RPMI8226 (cell line): ENCODE data around the gene PGPEP1.
A peak's percentile ranks its signal among the peaks of the same experiment; 100 is the strongest.
"Not testable (repeated sequence)": the region's sequence is repeated elsewhere in the genome, so short reads cannot be mapped to it uniquely, and the experiment has no call there.

ENCODE experiments used
- DNase-seq: peaks from one replicate; pipeline ENCODE4 v3.0.0-alpha.2; 2015

Gene PGPEP1

GRCh38 chr19:18332917-18333530 is 7.4 kb upstream of the PGPEP1 start:
- DNase-seq: no peak

GRCh38 chr19:18333680-18334079 is 6.7 kb upstream of the PGPEP1 start:
- peak; percentile 12 for DNase-seq

DNA sequence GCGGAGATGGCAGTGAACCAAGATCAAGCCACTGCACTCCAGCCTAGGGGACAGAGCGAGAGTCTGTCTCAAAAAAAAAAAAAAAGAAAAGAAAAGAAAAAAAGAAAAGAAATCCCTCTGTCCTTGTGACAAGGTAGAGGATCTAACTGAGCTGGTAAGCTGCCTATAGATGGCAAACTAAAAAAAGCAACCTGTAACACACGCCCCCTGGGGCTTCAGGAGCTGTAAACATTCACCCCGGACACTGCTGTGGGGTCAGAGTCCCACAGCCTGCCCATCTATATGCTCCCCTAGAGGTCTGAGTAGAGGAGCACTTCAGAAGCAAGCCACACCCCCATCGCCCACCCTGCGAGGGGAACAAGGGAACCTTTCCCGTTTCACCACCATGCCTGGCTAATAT is 4.3 kb upstream of the PGPEP1 start:
- no peak for DNase-seq

DNA sequence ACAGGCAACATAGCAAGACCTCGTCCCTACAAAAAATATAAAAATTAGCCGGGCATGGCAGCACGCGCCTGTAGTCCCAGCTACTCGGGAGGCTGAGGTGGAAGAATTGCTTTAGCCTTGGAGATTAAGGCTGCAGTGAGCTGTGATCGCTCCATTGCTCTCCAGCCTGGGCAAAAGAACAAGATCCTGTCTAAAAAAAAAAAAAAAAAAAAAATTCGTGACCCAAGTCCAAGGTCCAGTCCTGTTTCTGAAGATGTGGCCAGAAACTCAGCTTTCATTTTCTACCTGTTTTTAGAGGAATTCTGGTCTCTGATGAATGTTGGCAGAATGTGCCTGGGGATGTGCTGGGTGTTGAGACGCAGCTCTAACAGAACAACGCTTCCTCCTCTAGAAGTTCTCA is 1.9 kb upstream of the PGPEP1 start:
- no peak for DNase-seq

- peak; percentile 54 for DNase-seq
Observed at GRCh38 chr19:18339723-18340122, 675 bp upstream of the PGPEP1 start.

DNA sequence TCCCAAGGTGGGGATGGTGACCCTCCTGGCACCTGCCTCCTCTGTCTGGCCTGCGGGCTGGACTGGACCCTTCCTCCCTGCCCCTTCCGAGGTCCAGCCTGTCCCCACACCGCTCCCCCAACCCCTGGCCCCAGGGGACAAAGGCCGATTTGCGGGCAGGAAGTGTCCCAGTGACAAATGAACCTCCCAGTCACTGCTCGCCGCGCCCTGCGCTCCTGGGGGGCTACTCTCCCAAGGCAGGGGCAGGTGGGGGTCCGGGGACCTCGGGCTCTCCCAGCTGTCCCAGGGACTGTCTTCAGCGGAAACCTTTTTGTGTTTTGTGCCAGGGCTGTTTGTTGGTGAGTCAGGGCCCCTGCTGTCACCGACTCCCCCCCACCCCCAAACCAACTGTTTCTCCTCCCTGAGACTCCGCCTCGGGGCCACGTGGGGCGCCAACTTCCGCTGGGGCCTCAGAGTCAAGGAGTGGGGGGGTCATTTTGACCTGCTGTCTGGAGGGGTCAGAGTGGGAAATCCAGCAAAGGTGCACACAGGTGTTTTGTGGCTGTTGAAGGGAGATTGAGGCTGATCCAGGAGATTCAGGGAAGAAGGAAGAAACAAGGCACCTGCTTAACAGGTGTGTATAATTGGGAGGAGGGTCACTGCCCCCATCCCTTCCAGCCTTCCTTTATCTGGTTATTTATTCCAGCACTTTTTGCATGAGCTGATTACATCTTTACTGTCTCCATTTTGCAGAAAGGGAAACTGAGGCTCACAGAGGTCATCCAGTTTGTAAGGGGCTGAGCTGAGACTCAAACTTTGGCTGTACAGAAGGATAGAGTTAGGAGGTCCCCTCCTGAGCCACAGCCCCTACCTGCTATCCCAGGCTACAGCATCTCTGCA is 831 bp downstream of the PGPEP1 start:
- DNase-seq: peak; percentile 78

GRCh38 chr19:18342090-18342632 is 1.8 kb downstream of the PGPEP1 start:
- DNase-seq: no peak

- no peak for DNase-seq
Observed at GRCh38 chr19:18344582-18344950, 4.2 kb downstream of the PGPEP1 start.

DNA sequence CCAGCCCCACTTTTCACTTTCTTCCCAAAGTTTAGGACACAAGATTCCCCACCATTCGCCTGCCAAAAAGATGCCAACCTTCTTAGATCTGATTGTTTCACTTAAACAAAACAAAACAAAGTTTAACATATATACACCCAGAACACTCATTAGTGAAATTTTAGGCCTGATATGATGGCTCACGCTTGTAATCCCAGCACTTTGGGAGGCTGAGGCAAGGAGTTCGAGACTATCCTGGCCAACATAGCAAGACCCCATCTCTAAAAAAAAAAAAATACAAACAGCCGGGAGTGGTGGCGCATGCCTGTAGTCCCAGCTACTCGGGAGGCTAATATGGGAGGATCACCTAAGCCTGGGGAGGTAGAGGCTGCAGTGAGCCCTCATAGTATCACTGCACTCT is 4.9 kb downstream of the PGPEP1 start:
- no peak for DNase-seq

- no peak for DNase-seq
Observed at GRCh38 chr19:18346091-18346490, 5.7 kb downstream of the PGPEP1 start.

DNA sequence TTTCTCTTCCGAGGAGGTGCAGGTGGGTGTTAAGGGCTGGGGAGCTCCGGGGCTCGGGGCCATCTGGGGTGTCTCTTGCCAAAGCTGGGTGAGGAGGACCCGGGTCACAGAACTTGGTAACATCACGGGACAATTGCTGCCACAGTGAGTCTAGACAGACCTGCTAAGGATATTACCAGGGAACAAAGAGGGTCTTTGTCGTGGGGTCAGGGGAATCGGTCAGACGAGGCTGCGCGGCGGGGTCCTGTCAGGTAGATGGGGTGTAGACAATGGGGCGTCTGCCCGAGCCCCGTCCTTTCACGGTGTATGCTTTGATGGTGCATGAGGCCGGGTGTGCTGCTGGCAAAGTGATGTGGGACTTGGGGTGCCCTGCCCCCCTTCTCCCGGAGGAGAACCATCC is 7.8 kb downstream of the PGPEP1 start:
- no peak for DNase-seq

- DNase-seq: not testable (repeated sequence)
Observed at GRCh38 chr19:18348818-18349339, 8.5 kb downstream of the PGPEP1 start.

- peak; percentile 48 for DNase-seq
Observed at GRCh38 chr19:18349524-18350128, 9.2 kb downstream of the PGPEP1 start.

- no peak for DNase-seq
Observed at GRCh38 chr19:18350490-18350889, 10.1 kb downstream of the PGPEP1 start.

DNA sequence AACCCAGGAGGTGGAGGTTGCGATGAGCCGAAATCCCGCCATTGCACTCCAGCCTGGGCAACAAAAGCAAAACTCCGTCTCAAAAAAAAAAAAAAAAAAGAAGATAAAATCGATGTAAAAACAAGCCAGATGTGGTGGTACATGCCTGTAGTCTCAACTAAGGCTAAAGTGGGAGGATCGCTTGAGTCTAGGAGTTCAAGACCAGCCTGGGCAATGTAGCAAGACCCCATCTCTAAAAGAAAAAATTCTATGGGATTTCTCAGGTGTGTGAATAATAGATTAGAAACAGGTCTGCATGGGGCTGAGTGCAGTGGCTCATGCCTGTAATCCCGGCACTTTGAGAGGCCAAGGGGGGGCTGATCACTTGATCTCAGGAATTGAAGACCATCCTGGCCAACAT is 11.1 kb downstream of the PGPEP1 start:
- no peak for DNase-seq

DNA sequence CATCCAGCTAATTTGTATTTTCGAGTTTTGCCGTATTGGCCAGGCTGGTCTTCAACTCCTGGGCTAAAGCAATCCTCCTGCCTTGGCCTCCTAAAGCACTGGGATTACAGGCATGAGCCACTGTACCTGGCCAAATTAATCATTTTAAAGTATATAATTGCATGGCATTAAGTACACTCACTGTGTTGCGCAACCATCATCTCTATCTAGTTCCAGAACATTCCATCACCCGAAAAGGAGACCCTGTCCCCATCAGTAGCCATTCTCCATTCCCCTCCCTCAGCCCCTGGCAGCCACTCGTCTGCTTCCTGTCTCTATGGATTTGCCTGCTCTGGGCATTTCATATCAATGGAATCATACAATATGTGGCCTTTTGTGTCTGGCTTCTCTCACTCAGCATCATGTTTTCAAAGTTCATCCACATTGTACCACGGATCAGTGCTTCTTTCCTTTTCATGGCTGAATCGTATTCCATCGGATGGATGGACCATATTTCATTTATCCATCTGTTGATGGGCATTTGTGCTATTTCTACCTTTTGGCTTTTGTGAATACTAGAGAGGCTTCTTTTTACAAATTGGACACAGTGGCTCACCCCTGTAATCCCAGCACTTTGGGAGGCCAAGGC is 13.1 kb downstream of the PGPEP1 start:
- no peak for DNase-seq

- not testable (repeated sequence) for DNase-seq
Observed at GRCh38 chr19:18354743-18355142, 14.3 kb downstream of the PGPEP1 start.

- no peak for DNase-seq
Observed at GRCh38 chr19:18357041-18357440, 16.6 kb downstream of the PGPEP1 start.

DNA sequence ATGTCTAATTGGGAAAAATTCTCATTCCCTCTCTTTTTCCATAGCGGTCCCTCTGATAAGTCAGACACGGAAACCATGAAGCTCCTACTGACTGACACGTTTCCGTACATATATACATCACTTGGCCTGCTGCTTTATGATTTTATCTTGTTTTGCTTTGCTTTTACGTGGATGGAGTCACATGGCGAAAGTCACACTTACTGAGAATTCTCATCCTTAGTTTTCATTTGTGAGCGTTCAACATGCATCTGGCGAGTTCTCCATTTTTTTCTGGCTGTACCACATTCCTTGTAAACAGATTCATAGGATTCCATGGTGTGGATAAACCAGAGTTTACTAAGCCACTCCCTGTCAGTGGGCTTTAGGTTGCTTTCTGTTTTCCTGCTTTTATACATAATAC is 21.2 kb downstream of the PGPEP1 start:
- no peak for DNase-seq

DNA sequence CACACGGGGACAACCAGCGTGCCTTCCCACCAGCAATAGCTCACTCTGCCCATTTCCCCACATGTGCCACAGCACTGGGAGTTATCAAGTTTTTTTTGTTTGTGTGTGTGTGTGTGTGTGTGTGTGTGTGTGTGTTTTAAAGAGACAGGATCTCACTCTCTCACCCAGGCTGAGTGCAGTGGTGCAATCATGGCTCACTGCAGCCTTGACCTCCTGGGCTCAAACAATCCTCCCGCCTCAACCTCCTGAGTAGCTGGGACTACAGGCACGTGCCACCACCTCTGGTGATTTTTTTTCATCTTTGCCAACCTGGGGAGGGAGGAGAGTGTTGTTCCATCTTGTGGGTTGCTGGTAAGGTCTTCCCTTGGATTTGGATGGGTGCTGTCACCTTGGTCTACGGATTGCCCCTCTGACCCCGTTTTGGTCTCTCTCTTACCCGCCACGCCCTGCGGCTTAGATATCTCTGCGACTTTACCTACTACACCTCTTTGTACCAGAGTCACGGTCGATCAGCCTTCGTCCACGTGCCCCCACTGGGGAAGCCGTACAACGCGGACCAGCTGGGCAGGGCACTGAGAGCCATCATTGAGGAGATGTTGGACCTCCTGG is 22.6 kb downstream of the PGPEP1 start:
- DNase-seq: no peak

DNA sequence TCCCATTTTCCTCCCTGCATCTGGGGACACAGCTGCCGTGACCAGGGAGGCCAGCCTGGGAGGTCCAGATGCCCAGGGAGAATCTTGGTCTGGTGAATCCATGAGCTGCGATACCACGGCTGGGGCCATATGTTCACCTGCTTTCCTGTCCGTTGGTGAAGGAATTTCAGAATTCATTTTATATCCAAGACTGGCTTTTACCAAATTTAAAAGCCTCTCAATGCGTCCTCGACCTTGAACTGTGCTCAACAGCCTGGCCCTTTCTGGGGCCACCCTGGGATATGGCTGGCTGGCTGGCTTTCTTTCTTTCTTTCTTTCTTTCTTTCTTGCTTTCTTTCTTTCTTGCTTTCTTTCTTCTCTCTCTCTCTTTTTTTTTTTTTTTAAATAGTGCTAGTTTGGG is 23.4 kb downstream of the PGPEP1 start:
- no peak for DNase-seq

GRCh38 chr19:18364277-18364825 is 24.0 kb downstream of the PGPEP1 start:
- DNase-seq: not testable (repeated sequence)
